Activated naive CD4-positive, alpha-beta T cell treated with anti-CD3 and anti-CD28 coated beads for 36 hours (primary cell): ENCODE measurements around the gene ORMDL2. TPM values are rescaled to one million over a fixed set of nuclear protein-coding genes. Genes with fewer than 3 reads are reported as not detected.
"Not testable (repeated sequence)": the region's sequence is repeated elsewhere in the genome, so short reads cannot be mapped to it uniquely, and the experiment has no call there.

Source experiments
- CTCF ChIA-PET: fragments of 350-600 bp; sonication (Branson Sonifier 250); formaldehyde crosslinking; loops from one replicate; lab custom pipeline; 2021; ENCODE audit warnings: antibody characterized with exemption; lab: Charles Lee
- DNase-seq: peaks from one replicate; pipeline ENCODE4 v3.0.0-alpha.2; 2020
- H3K27ac Mint-ChIP-seq: one replicate; pipeline ENCODE4 v1.8.0; 2021; ENCODE audit warnings: mild to moderate bottlenecking, mixed read lengths
- H3K27me3 Mint-ChIP-seq: one replicate; pipeline ENCODE4 v1.8.0; 2021; ENCODE audit warnings: low read depth, mixed read lengths
- H3K36me3 Mint-ChIP-seq: one replicate; pipeline ENCODE4 v1.8.0; 2021; ENCODE audit warnings: low read depth, mixed read lengths
- H3K4me1 Mint-ChIP-seq: one replicate; pipeline ENCODE4 v1.8.0; 2021; ENCODE audit warnings: low read depth, mixed read lengths
- H3K4me3 Mint-ChIP-seq: one replicate; pipeline ENCODE4 v1.8.0; 2021; ENCODE audit warnings: mild to moderate bottlenecking, moderate library complexity, mixed read lengths
- H3K9me3 Mint-ChIP-seq: one replicate; pipeline ENCODE4 v1.8.0; 2021; ENCODE audit warnings: mixed read lengths
- intact Hi-C: fragments of 100-400 bp; cut with micrococcal nuclease; formaldehyde crosslinking; loops from one replicate; pipeline ENCODE4 v1.15.1; 2023
- total RNA-seq, 2 experiments: library from RNA; stranded (reverse); gene quantifications; one replicate each; pipeline ENCODE4 v1.2.3, GENCODE V29; 2021

Gene ORMDL2
- total RNA-seq, 2 experiments from 2014 or later = 23.8 to 26.4 TPM

GRCh38 chr12:55829967-55830600 is 12.2 kb downstream of the ORMDL2 start:
- CTCF ChIA-PET = interaction anchor here (0.6 to 3.1 kb wide), 10 partner anchors 9 to 110 kb away, joined by 3 to 12 read pairs (median 4); partner anchors contain the start of genes ORMDL2, PYM1 and SARNP
- H3K27ac Mint-ChIP-seq = peak overlapping the region; percentile 87
- H3K4me3 Mint-ChIP-seq = peak overlapping the region; percentile 96
- no peaks in the 10 kb centered on the region for H3K27me3 Mint-ChIP-seq
- peaks cover 13% of the 10 kb centered on the region for H3K36me3 Mint-ChIP-seq
- intact Hi-C loops = loop anchor here (1.0 to 5.0 kb wide), 8 partner anchors 13 to 507 kb away; partner anchors contain the start of genes IL23A, PA2G4, PYM1 and RPS26
- H3K4me1 Mint-ChIP-seq = peaks cover 52% of the 10 kb centered on the region
- DNase-seq = peak; percentile 24
- no peaks in the 10 kb centered on the region for H3K9me3 Mint-ChIP-seq

DNA sequence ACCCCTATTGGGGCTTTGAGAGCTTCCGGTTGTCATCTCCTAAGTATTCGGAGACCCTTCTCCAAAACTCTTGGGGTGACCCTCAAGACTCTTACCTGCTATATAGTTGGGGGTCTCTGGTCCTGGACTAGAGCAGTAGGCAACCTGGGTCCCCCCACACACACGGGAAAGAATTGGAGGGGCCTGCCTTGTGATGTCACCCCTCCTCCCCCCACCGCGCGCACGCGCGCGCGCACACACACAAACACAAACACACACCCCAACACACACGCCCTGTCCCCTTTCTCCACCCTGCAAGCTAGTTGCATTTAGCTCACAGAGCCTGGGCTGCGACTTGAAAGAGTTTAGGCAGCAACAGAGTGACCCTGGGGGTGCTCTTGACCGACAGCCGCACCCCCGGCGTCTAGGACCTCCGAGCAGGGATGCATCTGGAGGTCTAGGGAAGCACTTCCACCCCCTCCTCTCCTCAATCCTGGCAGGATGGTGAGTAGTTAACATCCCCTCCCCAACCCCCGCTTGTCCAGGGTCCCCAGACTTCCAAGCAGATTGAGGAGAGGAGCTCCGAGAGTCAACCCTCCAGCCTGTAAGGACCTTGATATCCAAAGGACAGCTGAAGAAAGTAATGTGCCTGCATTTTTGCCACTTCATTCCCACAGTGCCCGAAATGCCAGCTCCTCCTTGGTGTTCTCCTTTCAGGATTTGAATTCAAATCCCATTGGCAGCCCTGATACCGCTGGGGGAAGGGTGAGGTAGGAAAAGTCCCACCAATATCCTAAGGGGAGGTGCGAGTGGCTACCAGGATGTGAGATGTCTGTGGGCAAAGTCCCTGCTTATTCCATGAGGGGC is 13.0 kb downstream of the ORMDL2 start:
- Mint-ChIP-seq H3K4me1 (peaks cover 47% of the 10 kb centered on the region), H3K9me3 (no peaks in the 10 kb centered on the region), H3K27ac (peak overlapping the region; percentile 87), H3K4me3 (peak overlapping the region; percentile 96), H3K27me3 (no peaks in the 10 kb centered on the region), H3K36me3 (peaks cover 10% of the 10 kb centered on the region)
- intact Hi-C loops = no loop called here
- CTCF ChIA-PET = interaction anchor here (1.0 to 3.1 kb wide), 5 partner anchors 8 to 109 kb away, joined by 3 to 12 read pairs (median 7); no protein-coding TSS in a partner anchor
- peak; percentile 44 for DNase-seq

- intact Hi-C loops = no loop called here
- Mint-ChIP-seq H3K27me3 (no peaks in the 10 kb centered on the region), H3K9me3 (no peaks in the 10 kb centered on the region), H3K36me3 (peaks cover 8% of the 10 kb centered on the region), H3K27ac (no peak overlapping the region), H3K4me1 (peaks cover 42% of the 10 kb centered on the region), H3K4me3 (peak overlapping the region; percentile 96)
- CTCF ChIA-PET = interaction anchor here (1.4 to 3.1 kb wide), 3 partner anchors 83 to 108 kb away, joined by 3 to 12 read pairs (median 10); no protein-coding TSS in a partner anchor
- no peak for DNase-seq
Observed at GRCh38 chr12:55831447-55831815, 13.6 kb downstream of the ORMDL2 start.

DNA sequence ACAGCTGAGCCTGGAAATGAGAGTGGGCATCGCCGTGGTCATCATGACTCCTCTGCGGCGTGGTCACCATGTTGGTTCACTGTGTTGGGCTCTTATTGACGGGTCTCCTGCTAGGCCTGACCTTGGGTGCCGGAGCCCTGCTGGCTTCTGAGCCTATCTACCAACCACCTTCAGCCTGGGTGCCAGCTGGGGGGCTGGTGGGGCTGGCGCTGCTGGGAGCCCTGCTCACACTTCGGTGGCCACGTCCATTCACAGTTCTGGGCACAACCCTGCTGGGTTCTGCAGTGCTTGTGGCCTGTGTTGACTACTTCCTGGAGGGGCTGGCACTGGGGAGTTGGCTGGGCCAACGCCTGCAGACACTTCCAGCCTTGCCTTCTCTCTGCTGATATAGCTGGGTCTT is 15.2 kb downstream of the ORMDL2 start:
- H3K4me3 Mint-ChIP-seq = no peak overlapping the region
- CTCF ChIA-PET = no interaction called here
- H3K4me1 Mint-ChIP-seq = peaks cover 27% of the 10 kb centered on the region
- H3K27ac Mint-ChIP-seq = no peak overlapping the region
- no peak for DNase-seq
- intact Hi-C loops = no loop called here
- H3K9me3 Mint-ChIP-seq = no peaks in the 10 kb centered on the region
- H3K27me3 Mint-ChIP-seq = no peaks in the 10 kb centered on the region
- H3K36me3 Mint-ChIP-seq = peaks cover 5% of the 10 kb centered on the region

GRCh38 chr12:55834400-55834799 is 16.6 kb downstream of the ORMDL2 start:
- intact Hi-C loops, H3K36me3 Mint-ChIP-seq, H3K4me3 Mint-ChIP-seq, DNase-seq, H3K9me3 Mint-ChIP-seq, H3K27me3 Mint-ChIP-seq, H3K27ac Mint-ChIP-seq, CTCF ChIA-PET: not testable (repeated sequence)
- H3K4me1 Mint-ChIP-seq = peaks cover 21% of the 10 kb centered on the region

DNA sequence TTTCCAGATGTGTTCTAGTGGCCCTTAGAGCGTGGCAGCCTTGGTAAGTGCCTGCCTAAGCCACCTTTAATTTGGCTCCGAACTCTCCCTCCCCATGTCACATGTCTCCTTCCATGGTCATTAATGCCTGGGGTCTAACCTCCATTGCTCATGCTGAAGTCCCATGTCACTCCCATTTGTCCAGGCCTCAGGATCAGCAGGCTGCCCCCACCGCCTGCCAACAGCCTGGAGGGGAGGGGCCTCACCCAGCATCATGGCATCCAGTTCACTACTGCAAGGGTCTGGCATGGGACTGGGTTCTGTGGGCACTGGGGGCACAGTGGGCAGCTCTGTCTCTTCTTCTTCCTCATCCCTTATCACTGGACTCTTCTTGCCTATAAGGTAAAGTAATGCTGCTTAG is 20.5 kb downstream of the ORMDL2 start:
- intact Hi-C loops = no loop called here
- Mint-ChIP-seq H3K4me1 (no peaks in the 10 kb centered on the region), H3K27me3 (no peaks in the 10 kb centered on the region), H3K4me3 (no peak overlapping the region), H3K27ac (no peak overlapping the region), H3K36me3 (no peaks in the 10 kb centered on the region), H3K9me3 (no peaks in the 10 kb centered on the region)
- CTCF ChIA-PET = interaction anchor here (1.4 kb wide), 1 partner anchor 8 kb away, joined by 4 read pairs; no protein-coding TSS in a partner anchor
- no peak for DNase-seq

DNA sequence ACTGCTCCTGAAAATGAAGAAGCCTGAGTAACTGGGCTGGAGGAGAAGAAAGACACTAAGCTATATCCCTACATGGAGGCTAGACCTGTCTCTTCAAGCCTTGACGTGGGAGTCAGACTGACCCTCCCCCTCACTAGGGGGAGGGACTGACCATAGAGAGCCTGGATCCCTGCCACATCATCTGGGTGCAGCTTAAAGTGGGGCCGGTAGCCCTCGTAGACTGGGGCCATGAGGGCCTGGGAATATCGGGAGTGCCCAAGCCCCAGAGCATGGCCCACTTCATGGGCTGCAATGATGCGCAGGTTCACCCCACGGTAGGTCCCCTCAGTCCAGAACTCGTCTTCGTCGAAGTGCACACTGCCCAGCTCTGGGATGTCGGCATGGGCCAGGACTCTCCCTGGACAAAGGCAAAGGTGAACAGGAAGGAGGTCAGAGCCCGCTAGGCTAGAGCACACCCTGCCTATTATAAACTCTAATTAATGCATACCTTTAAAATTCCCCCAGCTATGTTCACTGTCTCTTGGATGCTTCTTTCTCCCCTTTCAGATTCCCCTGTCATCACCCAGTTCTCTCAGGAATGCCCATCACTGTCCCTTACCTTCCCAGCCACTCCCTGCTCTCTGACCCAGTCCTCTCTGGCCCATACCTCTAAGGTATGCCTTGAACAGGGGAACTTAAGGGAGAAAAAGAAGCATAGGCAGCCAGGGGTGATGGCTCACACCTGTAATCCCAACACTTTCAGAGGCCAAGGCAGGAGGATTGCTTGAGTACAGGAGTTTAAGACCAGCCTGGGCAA is 21.7 kb downstream of the ORMDL2 start:
- Mint-ChIP-seq H3K27me3 (no peaks in the 10 kb centered on the region), H3K4me3 (no peak overlapping the region), H3K27ac (no peak overlapping the region), H3K36me3 (no peaks in the 10 kb centered on the region), H3K4me1 (no peaks in the 10 kb centered on the region), H3K9me3 (no peaks in the 10 kb centered on the region)
- no peak for DNase-seq
- CTCF ChIA-PET = interaction anchor here (1.4 kb wide), 1 partner anchor 9 kb away, joined by 4 read pairs; no protein-coding TSS in a partner anchor
- intact Hi-C loops = no loop called here

DNA sequence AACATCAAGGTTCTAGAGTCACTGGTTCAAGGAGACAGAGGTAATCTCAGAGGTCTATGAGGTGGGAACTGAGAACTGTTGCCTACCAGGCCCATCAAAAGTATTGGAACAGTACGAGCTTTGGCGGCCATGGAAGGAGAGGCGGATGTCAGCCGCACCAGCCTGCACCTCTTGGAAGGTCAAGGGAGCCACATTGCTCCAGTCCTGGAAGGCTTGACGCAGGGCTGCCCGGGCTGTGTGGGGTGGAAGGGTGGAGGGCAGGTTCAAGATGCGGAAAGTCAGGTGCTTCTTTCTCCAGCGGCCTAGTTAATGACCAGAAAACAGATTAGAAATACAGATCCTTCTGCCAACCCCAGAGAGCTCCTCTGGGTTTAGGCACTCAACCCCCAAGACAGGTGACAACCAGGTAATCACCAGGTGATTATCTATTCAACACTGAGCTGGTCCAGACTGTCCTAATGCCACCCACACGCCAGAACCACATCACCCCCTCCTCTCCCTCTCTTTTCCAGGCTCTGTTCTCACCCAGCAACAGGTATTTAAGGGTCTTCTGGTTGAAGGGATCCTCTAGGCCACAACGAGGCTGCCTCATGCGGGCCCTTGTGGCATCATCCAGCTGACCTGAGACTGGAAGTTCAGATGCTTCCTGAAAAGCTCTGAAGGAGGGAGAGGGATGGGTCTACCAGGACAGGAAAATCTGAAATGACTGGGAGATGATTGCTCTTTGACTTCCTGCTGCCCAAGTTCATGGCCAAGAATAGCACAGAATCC is 22.9 kb downstream of the ORMDL2 start:
- Mint-ChIP-seq H3K27me3 (no peaks in the 10 kb centered on the region), H3K27ac (no peak overlapping the region), H3K36me3 (no peaks in the 10 kb centered on the region), H3K4me3 (no peak overlapping the region), H3K9me3 (no peaks in the 10 kb centered on the region), H3K4me1 (no peaks in the 10 kb centered on the region)
- intact Hi-C loops = no loop called here
- CTCF ChIA-PET = no interaction called here
- DNase-seq = no peak

GRCh38 chr12:55842681-55843429 is 25.0 kb downstream of the ORMDL2 start, which contains the start of gene MMP19:
TSS of gene MMP19 (minus strand) at chr12:55842936. CDS start at chr12:55842830, 106 bp downstream.
- Mint-ChIP-seq H3K27me3 (no peaks in the 10 kb centered on the region), H3K9me3 (no peaks in the 10 kb centered on the region), H3K4me1 (peaks cover 10% of the 10 kb centered on the region), H3K27ac (no peak within 1 kb of the TSS), H3K36me3 (no peaks in the 10 kb centered on the region), H3K4me3 (no peak within 1 kb of the TSS)
- intact Hi-C loops = no loop called here
- no peak for DNase-seq
- CTCF ChIA-PET = no interaction called here

GRCh38 chr12:55843431-55843830 is 25.6 kb downstream of the ORMDL2 start:
- Mint-ChIP-seq H3K9me3 (no peaks in the 10 kb centered on the region), H3K27ac (no peak overlapping the region), H3K27me3 (no peaks in the 10 kb centered on the region), H3K4me1 (peaks cover 10% of the 10 kb centered on the region), H3K36me3 (no peaks in the 10 kb centered on the region), H3K4me3 (no peak overlapping the region)
- no peak for DNase-seq
- CTCF ChIA-PET = no interaction called here
- intact Hi-C loops = no loop called here

DNA sequence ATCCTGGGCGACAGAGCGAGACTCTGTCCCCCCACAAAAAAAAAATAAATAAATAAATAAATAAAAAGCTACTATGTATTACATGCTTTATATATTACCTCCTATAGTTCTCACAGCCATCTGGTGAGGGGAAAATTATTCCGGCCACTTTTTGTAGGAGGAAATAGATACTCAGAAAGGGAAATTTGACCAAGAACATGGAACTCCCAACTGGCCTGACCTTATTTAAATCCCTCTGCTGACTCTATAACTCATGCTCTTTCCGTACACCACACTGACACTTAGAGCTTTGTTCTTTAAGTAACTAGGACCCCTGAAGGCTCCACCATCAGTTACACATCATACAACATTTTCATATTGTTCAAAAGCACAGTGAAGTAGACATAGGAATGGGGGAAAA is 27.1 kb downstream of the ORMDL2 start:
- CTCF ChIA-PET = no interaction called here

More for the DNA sequence above, 27.1 kb downstream of the ORMDL2 start:
- no peaks in the 10 kb centered on the region for H3K9me3 Mint-ChIP-seq
- H3K4me3 Mint-ChIP-seq = no peak overlapping the region
- H3K27me3 Mint-ChIP-seq = no peaks in the 10 kb centered on the region
- peaks cover 10% of the 10 kb centered on the region for H3K4me1 Mint-ChIP-seq
- intact Hi-C loops = no loop called here
- no peak for DNase-seq
- no peak overlapping the region for H3K27ac Mint-ChIP-seq
- H3K36me3 Mint-ChIP-seq = no peaks in the 10 kb centered on the region
